Prostate gland (tissue), 2 donors: Measurements from ENCODE around the gene MLN. TPM values are rescaled to one million over a fixed set of nuclear protein-coding genes. Genes with fewer than 3 reads are reported as not detected.

Experiments used
- DNase-seq: peaks from one replicate; pipeline ENCODE4 v3.0.0-alpha.2; 2019; ENCODE audit warnings: low spot score
- H3K27ac ChIP-seq, 2 donors: fragments of 200-600 bp; sonication (generic); 2 replicates each; pipeline ENCODE4 v1.5.1; 2017 to 2019
- H3K27me3 ChIP-seq: fragments of 200-600 bp; sonication (generic); replicated peaks from 2 replicates; pipeline ENCODE4 v1.5.1; 2019; ENCODE audit not compliant: insufficient read depth
- H3K36me3 ChIP-seq, 2 donors: fragments of 200-600 bp; sonication (generic); 1 replicate in 1 of 2; 2 replicates in 1 of 2; pipeline versions ENCODE4 v1.5.1 to v1.8.1; 2017 to 2019
- H3K4me1 ChIP-seq: fragments of 200-600 bp; sonication (generic); replicated peaks from 2 replicates; pipeline ENCODE4 v1.5.1; 2019
- H3K4me3 ChIP-seq, 2 donors: fragments of 200-600 bp; sonication (generic); 2 replicates each; pipeline ENCODE4 v1.5.1; 2017 to 2019
- H3K9me3 ChIP-seq: fragments of 200-600 bp; sonication (generic); 2 replicates; pipeline ENCODE4 v1.5.1; 2017
- CTCF ChIP-seq, 4 experiments: fragments of 200-600 bp in 2 of 4; fragments of 450-650 bp in 2 of 4; sonication (generic) in 2 of 4; IDR thresholded peaks; 1 replicate in 3 of 4; 2 replicates in 1 of 4; pipeline ENCODE4 v1.5.1; 2016 to 2019; ENCODE audit warnings: antibody characterized with exemption in 4 of 4, mild to moderate bottlenecking in 2 of 4, moderate library complexity in 2 of 4
- POLR2A ChIP-seq: fragments of 450-650 bp; IDR thresholded peaks from one replicate; pipeline ENCODE4 v1.6.1; 2016; ENCODE audit warnings: antibody characterized with exemption, mild to moderate bottlenecking
- POLR2AphosphoS5 ChIP-seq: sonication (generic); formaldehyde crosslinking; IDR thresholded peaks from one replicate; pipeline ENCODE4 v1.6.1; 2017; ENCODE audit warnings: antibody characterized with exemption
- WGBS: methylation state at CpG from one replicate; pipeline ENCODE4 v1.1.5; 2018; 5-methylcytosine and 5-hydroxymethylcytosine counted together
- intact Hi-C: fragments of 100-400 bp; cut with DNase I; formaldehyde crosslinking; loops from one replicate; pipeline ENCODE4 v1.14.2; 2022
- total RNA-seq, 2 donors: library from RNA; depleted of rRNA; stranded (reverse); fragments of >200 nt; gene quantifications; one replicate each; pipeline ENCODE4 v1.1.0, GENCODE V29; 2016

Gene MLN
- total RNA-seq, 2 donors from 2014 or later = not detected

GRCh38 chr6:33849500-33850075, 45.8 kb upstream of the MLN start:
- H3K36me3 ChIP-seq = no peaks in the 10 kb centered on the region
- DNase-seq = no peak
- no peaks in the 10 kb centered on the region for H3K4me1 ChIP-seq
- 92% methylated on average over 7 of the region's 9 CpGs for WGBS
- intact Hi-C loops = no loop called here
- no peak overlapping the region for H3K4me3 ChIP-seq
- H3K27me3 ChIP-seq = no peaks in the 10 kb centered on the region
- TF ChIP-seq POLR2AphosphoS5 (no peak), POLR2A (no peak), CTCF (IDR thresholded peaks at IDR 0.05) (no peak)
- no peaks in the 10 kb centered on the region for H3K9me3 ChIP-seq
- no peak overlapping the region for H3K27ac ChIP-seq

GRCh38 chr6:33848484-33848883, 44.7 kb upstream of the MLN start:
- no peak for DNase-seq
- Histone ChIP-seq H3K27me3 (no peaks in the 10 kb centered on the region), H3K27ac (no peak overlapping the region), H3K9me3 (no peaks in the 10 kb centered on the region), H3K4me1 (no peaks in the 10 kb centered on the region), H3K4me3 (no peak overlapping the region), H3K36me3 (no peaks in the 10 kb centered on the region)
- 92% methylated on average over 3 of the region's 3 CpGs for WGBS
- intact Hi-C loops = no loop called here
- no peak for TF ChIP-seq CTCF (IDR thresholded peaks at IDR 0.05)
- no peak for TF ChIP-seq POLR2AphosphoS5
- TF ChIP-seq POLR2A = no peak

- 100% methylated on average over 1 of the region's 1 CpG for WGBS
- no peaks in the 10 kb centered on the region for H3K4me1 ChIP-seq
- H3K27me3 ChIP-seq = no peaks in the 10 kb centered on the region
- H3K9me3 ChIP-seq = no peaks in the 10 kb centered on the region
- H3K27ac ChIP-seq = no peak overlapping the region
- no peak for DNase-seq
- no peak for TF ChIP-seq CTCF (IDR thresholded peaks at IDR 0.05)
- TF ChIP-seq POLR2AphosphoS5 = no peak
- no peak for TF ChIP-seq POLR2A
- H3K36me3 ChIP-seq = no peaks in the 10 kb centered on the region
- intact Hi-C loops = no loop called here
- H3K4me3 ChIP-seq = no peak overlapping the region
Measured at GRCh38 chr6:33847867-33848266, 44.1 kb upstream of the MLN start.

- no peaks in the 10 kb centered on the region for H3K4me1 ChIP-seq
- H3K27ac ChIP-seq = no peak overlapping the region
- H3K9me3 ChIP-seq = no peaks in the 10 kb centered on the region
- DNase-seq = no peak
- H3K27me3 ChIP-seq = no peaks in the 10 kb centered on the region
- 88% methylated on average over 6 of the region's 6 CpGs for WGBS
- intact Hi-C loops = no loop called here
- H3K36me3 ChIP-seq = no peaks in the 10 kb centered on the region
- no peak for TF ChIP-seq POLR2A
- TF ChIP-seq CTCF (IDR thresholded peaks at IDR 0.05) = no peak
- no peak for TF ChIP-seq POLR2AphosphoS5
- no peak overlapping the region for H3K4me3 ChIP-seq
Measured at GRCh38 chr6:33847078-33847477, 43.3 kb upstream of the MLN start.

- Histone ChIP-seq H3K4me3 (no peak overlapping the region), H3K4me1 (no peaks in the 10 kb centered on the region), H3K9me3 (no peaks in the 10 kb centered on the region), H3K27me3 (no peaks in the 10 kb centered on the region), H3K27ac (no peak overlapping the region), H3K36me3 (no peaks in the 10 kb centered on the region)
- TF ChIP-seq CTCF (IDR thresholded peaks at IDR 0.05) (no peak), POLR2A (no peak), POLR2AphosphoS5 (no peak)
- no peak for DNase-seq
- intact Hi-C loops = no loop called here
- 38% methylated on average over 2 of the region's 2 CpGs for WGBS
Measured at GRCh38 chr6:33846226-33846625, 42.4 kb upstream of the MLN start.
